SU-DHL-6 (cell line): ENCODE measurements around the gene LRGUK.

Experiments used
- CTCF ChIP-seq: fragments of 200-600 bp; sonication (generic); IDR thresholded peaks from one replicate; pipeline ENCODE4 v1.5.1; 2017; ENCODE audit warnings: antibody characterized with exemption, mild to moderate bottlenecking, low read length, moderate library complexity; ENCODE audit not compliant: insufficient read depth, poor library complexity, severe bottlenecking
- EZH2phosphoT487 ChIP-seq: fragments of 200-600 bp; sonication (generic), shearing (Covaris generic); conservative IDR thresholded peaks from 2 replicates; pipeline ENCODE4 v1.6.1; 2018; ENCODE audit warnings: mild to moderate bottlenecking, antibody characterized with exemption, low read length, moderate library complexity, mixed read lengths

- TF ChIP-seq CTCF (no peak), EZH2phosphoT487 (no peak)
These were observed 174.5 kb downstream of the LRGUK start for GRCh38 chr7:134301592-134301991.
